Mesothelial cell of epicardium (in vitro differentiated cells): ENCODE data around the gene GFER. TPM values are rescaled to one million over a fixed set of nuclear protein-coding genes. Genes with fewer than 3 reads are reported as not detected.

ENCODE experiments used
- DNase-seq, 2 experiments: peaks; one replicate each; pipeline ENCODE4 v3.0.0; 2021; ENCODE audit warnings: low spot score in 2 of 2; ENCODE audit not compliant: unreplicated experiment in 2 of 2
- H3K27ac Mint-ChIP-seq: 2 replicates; pipeline ENCODE4 v1.8.0; 2021; ENCODE audit warnings: mixed read lengths
- H3K27me3 Mint-ChIP-seq: 2 replicates; pipeline ENCODE4 v1.8.0; 2021; ENCODE audit warnings: low read depth, mixed read lengths
- H3K36me3 Mint-ChIP-seq: 2 replicates; pipeline ENCODE4 v1.8.0; 2021; ENCODE audit warnings: mixed read lengths
- H3K4me1 Mint-ChIP-seq: 2 replicates; pipeline ENCODE4 v1.8.0; 2021; ENCODE audit warnings: mixed read lengths
- H3K4me3 Mint-ChIP-seq: 2 replicates; pipeline ENCODE4 v1.8.0; 2021; ENCODE audit warnings: mild to moderate bottlenecking, moderate library complexity, mixed read lengths
- H3K9me3 Mint-ChIP-seq: 2 replicates; pipeline ENCODE4 v1.8.0; 2021; ENCODE audit warnings: mixed read lengths
- total RNA-seq: library from RNA; stranded (reverse); gene quantifications from 3 replicates; pipeline ENCODE4 v1.2.1, GENCODE V29; 2021
- TF ChIP-seq, protein P1 (sequence below): fragments of 200-600 bp; sonication (generic); IDR thresholded peaks from one replicate; pipeline ENCODE4 v1.5.0; 2021; ENCODE audit warnings: antibody characterized with exemption; ENCODE audit not compliant: unreplicated experiment

GFER gene
- total RNA-seq, 1 donor from 2014 or later: 23.7 TPM

DNA sequence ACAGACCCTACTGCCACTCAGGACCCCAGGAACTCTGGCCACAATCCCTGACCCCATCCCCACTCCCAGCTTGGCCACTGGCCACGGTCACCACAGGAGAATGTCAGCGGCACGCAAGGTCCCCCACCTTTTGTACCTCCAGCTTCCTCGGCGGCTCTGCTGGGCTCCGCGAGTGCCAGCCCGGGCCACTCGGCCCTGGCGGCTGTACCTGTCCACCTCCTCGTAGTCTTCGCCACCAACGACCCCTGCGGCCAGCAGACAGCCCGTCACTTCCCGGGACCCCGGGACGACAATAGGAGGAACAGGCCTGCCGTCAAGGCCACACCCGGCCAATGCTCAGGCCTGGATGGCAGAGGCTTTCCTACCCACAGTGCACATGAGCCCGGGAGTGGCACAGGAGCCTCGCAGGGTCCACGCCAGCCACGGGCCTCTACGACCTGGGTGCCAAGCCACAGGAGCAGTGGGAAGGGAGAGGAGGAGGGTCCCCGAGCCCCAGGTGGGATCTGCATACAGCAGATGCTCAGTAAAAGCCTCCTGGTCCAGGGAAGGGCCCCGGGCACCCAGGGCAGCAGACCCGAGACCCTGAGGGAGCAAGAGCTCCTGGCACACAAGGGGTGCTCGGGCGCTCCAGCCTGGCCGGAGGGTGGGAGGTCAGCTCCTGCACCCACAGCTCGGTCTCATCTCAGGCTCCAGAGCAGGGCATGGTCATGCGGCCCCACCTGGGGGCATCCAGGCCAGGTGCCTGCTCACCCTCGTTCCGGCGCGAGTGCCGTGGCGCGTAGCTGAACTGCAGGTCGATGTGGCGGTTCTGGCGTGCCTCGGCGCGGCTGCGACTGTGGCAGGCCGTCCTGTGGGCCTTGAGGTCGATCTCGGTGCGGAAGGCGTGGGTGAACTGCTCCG is 17.7 kb downstream of the GFER start:
- TF ChIP-seq, protein P1, sequence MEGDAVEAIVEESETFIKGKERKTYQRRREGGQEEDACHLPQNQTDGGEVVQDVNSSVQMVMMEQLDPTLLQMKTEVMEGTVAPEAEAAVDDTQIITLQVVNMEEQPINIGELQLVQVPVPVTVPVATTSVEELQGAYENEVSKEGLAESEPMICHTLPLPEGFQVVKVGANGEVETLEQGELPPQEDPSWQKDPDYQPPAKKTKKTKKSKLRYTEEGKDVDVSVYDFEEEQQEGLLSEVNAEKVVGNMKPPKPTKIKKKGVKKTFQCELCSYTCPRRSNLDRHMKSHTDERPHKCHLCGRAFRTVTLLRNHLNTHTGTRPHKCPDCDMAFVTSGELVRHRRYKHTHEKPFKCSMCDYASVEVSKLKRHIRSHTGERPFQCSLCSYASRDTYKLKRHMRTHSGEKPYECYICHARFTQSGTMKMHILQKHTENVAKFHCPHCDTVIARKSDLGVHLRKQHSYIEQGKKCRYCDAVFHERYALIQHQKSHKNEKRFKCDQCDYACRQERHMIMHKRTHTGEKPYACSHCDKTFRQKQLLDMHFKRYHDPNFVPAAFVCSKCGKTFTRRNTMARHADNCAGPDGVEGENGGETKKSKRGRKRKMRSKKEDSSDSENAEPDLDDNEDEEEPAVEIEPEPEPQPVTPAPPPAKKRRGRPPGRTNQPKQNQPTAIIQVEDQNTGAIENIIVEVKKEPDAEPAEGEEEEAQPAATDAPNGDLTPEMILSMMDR: no peak
- no peaks in the 10 kb centered on the region for H3K27me3 Mint-ChIP-seq
- no peak overlapping the region for H3K27ac Mint-ChIP-seq
- peak in 1 of 2 experiments; percentile 19 for DNase-seq
- peaks cover 8% of the 10 kb centered on the region for H3K4me1 Mint-ChIP-seq
- H3K9me3 Mint-ChIP-seq: no peaks in the 10 kb centered on the region
- peaks cover 13% of the 10 kb centered on the region for H3K36me3 Mint-ChIP-seq
- H3K4me3 Mint-ChIP-seq: no peak overlapping the region

DNA sequence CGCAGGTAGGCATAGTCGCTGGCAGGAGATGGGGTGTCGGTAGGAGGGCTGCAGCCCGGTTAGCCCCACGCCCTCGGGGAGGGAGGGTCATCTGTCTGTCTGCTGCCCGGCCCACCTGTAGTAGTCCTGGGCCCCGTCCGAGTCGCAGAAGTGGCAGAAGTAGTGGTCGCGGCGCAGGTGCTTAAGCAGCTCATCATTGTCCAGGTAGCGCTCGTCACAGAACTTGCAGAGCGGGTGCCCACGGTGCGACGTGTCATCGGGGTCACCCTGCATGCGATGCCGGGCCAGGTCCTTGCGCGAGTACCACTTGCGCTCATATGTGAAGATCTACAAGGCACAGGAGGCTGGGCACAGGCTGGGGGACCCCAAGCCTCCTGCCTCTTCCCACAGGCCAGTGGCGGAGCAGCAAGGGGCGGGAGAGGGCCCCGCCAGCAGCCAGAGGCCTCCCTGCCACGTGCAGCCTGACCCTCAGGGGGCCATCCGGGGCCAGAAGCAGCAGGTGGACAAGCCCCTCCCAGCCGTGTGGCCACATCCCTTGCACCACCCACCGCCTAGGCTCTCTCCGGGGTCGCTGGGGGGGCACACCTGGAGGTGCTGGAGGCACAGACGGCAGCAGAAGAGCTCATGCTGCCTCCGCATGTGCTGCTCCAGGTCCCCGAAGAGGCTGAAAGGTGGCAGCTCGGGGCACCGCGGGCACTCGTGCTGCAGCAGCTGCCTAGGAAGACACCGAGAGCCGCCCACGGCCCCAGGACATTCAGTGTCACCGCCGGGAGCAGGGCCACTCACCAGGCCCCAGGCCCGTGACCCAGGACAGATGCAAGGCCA is 18.6 kb downstream of the GFER start:
- TF ChIP-seq, protein P1: no peak
- Mint-ChIP-seq H3K9me3 (no peaks in the 10 kb centered on the region), H3K36me3 (peaks cover 9% of the 10 kb centered on the region), H3K4me3 (no peak overlapping the region), H3K27ac (no peak overlapping the region), H3K27me3 (no peaks in the 10 kb centered on the region), H3K4me1 (peaks cover 11% of the 10 kb centered on the region)
- no peak for DNase-seq

DNA sequence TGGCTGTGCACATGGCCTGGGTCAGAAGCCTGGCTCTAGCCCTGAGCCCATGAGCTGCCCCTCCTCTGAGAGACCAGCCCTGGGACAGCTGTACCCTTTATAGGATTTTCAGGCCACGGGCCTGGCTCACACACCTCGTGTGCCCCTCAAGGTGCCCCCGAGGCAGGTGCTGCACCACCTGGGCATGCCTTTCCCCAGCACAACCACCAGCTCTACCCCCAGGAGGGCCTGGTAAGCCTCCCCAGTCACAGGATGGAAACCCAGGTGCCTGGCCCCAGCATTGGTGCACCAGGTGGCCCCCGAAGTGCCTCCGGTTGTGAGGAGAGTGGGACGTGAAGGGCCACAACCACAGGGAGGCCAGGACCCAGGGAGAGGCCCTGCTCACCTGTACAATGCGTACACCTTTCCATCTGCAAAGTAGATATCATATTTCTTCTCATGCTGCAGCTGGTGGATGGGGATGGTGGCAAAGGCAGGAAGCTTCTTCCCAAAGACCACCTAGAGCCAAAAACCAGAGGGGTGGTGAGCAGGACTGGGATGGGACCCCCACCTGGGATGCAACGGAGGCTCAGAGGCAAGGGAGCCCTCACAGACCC is 19.3 kb downstream of the GFER start:
- H3K27ac Mint-ChIP-seq: no peak overlapping the region
- TF ChIP-seq, protein P1: no peak
- no peak for DNase-seq
- peaks cover 17% of the 10 kb centered on the region for H3K4me1 Mint-ChIP-seq
- H3K9me3 Mint-ChIP-seq: no peaks in the 10 kb centered on the region
- no peak overlapping the region for H3K4me3 Mint-ChIP-seq
- no peaks in the 10 kb centered on the region for H3K27me3 Mint-ChIP-seq
- peaks cover 8% of the 10 kb centered on the region for H3K36me3 Mint-ChIP-seq

DNA sequence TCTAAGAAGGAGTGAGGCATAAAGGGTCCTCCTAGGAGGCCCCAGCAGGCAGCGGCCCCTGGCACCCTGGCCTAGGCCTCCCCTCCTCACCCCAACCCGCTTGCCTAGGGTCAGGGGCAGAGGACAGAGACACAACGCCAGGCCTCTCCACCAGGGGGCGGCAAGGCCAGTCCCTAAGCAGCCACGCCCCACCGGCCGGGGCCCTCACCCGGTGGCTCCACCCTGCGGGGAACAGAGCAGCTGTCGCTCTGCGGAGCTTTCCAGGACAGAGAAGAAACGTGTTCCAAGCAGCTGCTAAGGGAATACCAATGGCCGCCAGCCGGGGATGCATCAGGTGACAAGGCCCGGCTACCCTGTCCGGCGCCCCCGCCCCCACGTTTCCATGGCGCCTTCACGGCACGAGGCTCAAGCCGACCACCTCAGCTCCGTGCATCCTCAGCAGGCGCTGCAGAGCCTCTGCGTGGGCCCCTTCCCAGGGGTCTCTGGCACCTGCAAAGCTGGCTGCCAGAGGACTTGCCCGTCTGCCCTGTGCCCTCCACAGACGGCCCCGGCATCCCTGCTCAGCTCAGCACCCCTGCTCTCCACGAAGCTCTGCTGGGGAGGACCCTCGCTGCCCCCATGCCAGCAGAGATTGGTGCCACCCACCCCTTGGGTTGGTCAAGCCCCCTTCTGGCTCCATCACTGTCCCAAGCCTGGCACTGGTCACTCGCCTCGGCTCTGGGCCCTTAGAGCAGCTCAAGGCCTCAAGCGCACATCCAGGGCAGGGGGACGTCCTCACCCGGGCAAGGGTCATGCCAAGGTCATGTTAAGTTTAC is 20.0 kb downstream of the GFER start:
- Mint-ChIP-seq H3K4me3 (no peak overlapping the region), H3K36me3 (peaks cover 8% of the 10 kb centered on the region), H3K27ac (no peak overlapping the region), H3K9me3 (no peaks in the 10 kb centered on the region), H3K4me1 (peaks cover 24% of the 10 kb centered on the region), H3K27me3 (no peaks in the 10 kb centered on the region)
- TF ChIP-seq, protein P1: peak; percentile 91
- peak; percentile 83 to 91 for DNase-seq
